Uterine smooth muscle cell (primary cell): ENCODE results near the gene PDCD2L. TPM values are rescaled to one million over a fixed set of nuclear protein-coding genes. Genes with fewer than 3 reads are reported as not detected.

ENCODE experiments used
- total RNA-seq: library from RNA; depleted of rRNA; stranded (reverse); fragments of >200 nt; gene quantifications from 2 replicates; pipeline ENCODE4 v1.2.3, GENCODE V29; 2014

The PDCD2L gene, protein sequence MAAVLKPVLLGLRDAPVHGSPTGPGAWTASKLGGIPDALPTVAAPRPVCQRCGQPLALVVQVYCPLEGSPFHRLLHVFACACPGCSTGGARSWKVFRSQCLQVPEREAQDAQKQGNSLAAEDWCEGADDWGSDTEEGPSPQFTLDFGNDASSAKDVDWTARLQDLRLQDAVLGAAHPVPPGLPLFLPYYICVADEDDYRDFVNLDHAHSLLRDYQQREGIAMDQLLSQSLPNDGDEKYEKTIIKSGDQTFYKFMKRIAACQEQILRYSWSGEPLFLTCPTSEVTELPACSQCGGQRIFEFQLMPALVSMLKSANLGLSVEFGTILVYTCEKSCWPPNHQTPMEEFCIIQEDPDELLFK
- total RNA-seq = 13.5 and 19.8 TPM in 2 replicates

DNA sequence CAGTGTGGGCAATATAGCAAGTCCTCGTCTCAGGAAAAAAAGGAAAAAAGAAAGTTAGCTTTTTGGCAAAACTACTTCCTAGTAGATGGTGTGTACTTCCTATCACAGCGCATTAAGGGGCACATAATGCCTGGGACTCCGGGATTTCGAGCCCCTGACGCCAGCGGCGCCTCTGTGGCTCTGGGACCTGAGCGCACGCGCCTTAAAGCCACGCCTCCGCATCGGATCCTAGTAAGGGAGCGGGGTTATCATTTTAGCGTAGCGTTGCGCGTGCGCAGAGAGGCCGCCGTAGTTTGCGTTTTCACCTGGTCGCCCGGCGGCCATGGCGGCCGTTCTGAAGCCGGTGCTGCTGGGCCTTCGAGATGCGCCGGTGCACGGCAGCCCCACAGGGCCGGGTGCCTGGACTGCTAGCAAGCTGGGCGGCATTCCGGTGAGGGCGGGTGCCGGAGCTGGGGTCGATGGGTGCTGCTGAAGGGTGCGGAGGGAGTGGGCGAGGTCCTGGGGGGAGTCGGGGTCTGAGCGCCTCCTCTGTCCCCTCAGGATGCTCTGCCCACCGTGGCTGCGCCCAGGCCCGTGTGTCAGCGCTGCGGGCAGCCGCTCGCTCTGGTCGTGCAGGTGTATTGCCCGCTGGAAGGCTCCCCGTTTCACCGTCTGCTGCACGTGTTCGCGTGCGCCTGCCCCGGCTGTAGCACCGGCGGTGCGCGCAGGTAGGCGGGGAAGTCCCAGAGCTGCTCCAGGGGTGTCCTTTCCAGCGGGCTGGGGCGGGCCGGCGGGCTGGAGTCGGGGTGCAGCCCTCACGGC lies at the start of gene PDCD2L:
Gene PDCD2L (plus strand): TSS at position 291 of the 801 bp plus-strand sequence. CDS start 32 bp downstream, at position 323.

DNA sequence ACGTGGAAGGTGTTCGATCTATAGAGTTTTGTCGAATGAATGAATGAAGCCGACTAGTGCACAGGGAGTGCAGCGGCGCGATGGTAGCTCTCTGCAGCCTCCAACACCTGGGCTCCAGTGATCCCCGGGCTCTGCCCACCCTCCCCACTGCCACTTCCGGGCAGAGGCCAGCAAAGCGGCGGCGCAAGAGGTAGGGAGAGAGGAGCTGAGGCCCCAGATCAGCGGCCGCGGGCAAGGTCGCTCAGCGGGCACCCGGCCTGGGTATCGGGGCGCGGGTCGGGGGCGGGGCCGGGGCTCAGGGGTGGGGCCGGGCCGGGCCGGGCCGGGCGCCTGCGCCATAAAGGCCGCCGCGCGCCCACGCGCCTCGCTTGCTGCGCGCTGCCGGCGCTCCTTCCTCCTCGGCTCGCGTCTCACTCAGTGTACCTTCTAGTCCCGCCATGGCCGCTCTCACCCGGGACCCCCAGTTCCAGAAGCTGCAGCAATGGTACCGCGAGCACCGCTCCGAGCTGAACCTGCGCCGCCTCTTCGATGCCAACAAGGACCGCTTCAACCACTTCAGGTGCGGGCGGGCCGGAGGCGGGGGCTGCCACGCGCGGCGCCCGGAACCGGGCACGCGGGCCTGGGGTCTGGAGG lies 39.3 kb upstream of the PDCD2L start, which contains the start of gene GPI:
Gene GPI (plus strand): TSS at position 367 of the 633 bp plus-strand sequence. CDS start 71 bp downstream, at position 438.

Other genes starting within 250 kb of the PDCD2L start
- 60.0 and 68.5 TPM in 2 replicates for gene LSM14A, start 231.9 kb upstream of the PDCD2L start, total RNA-seq
- 6.3 and 12.7 TPM in 2 replicates for gene GARRE1, start 149.8 kb upstream of the PDCD2L start, total RNA-seq
- 161 and 162 TPM in 2 replicates for gene GPI, start 39.2 kb upstream of the PDCD2L start, total RNA-seq
- 137 and 192 TPM in 2 replicates for gene UBA2, start 24.0 kb downstream of the PDCD2L start, total RNA-seq
- gene WTIP, start 77.4 kb downstream of the PDCD2L start, total RNA-seq = 33.5 and 59.2 TPM in 2 replicates